DOHH2 (cell line): ENCODE measurements around the gene CTNND1.
A peak's percentile ranks its signal among the peaks of the same experiment; 100 is the strongest.
"Not testable (repeated sequence)": the region's sequence is repeated elsewhere in the genome, so short reads cannot be mapped to it uniquely, and the experiment has no call there.

Experiments
- H3F3A ChIP-seq: fragments of 200-600 bp; sonication (generic), shearing (Covaris generic); 2 replicates; pipeline ENCODE4 v1.6.0; 2016; ENCODE audit warnings: antibody characterized with exemption, mild to moderate bottlenecking; ENCODE audit not compliant: control insufficient read depth, insufficient read depth
- H3K27ac ChIP-seq: fragments of 200-600 bp; sonication (generic); 2 replicates; pipeline ENCODE4 v1.5.1; 2014; ENCODE audit warnings: low read depth, mild to moderate bottlenecking, low read length, moderate library complexity
- H3K27me3 ChIP-seq: fragments of 200-600 bp; sonication (generic); 2 replicates; pipeline ENCODE4 v1.6.1; 2014; ENCODE audit warnings: mild to moderate bottlenecking, low read length, mixed read lengths; ENCODE audit not compliant: control insufficient read depth
- H3K36me3 ChIP-seq: fragments of 200-600 bp; sonication (generic); 2 replicates; pipeline ENCODE4 v1.6.1; 2014; ENCODE audit warnings: mild to moderate bottlenecking, low read length, moderate library complexity, mixed read lengths; ENCODE audit not compliant: control insufficient read depth
- H3K4me1 ChIP-seq: fragments of 200-600 bp; sonication (generic); 2 replicates; pipeline ENCODE4 v1.6.1; 2014; ENCODE audit warnings: mild to moderate bottlenecking, low read length, mixed read lengths; ENCODE audit not compliant: control insufficient read depth
- H3K4me2 ChIP-seq: fragments of 200-600 bp; sonication (generic); 2 replicates; pipeline ENCODE4 v1.6.0; 2014; ENCODE audit warnings: mild to moderate bottlenecking, low read length, moderate library complexity
- H3K4me3 ChIP-seq: fragments of 200-600 bp; sonication (generic); 2 replicates; pipeline ENCODE4 v1.5.1; 2014; ENCODE audit warnings: mild to moderate bottlenecking, low read length, mixed read lengths
- H3K79me2 ChIP-seq: fragments of 200-600 bp; sonication (generic); 2 replicates; pipeline ENCODE4 v1.6.1; 2014; ENCODE audit warnings: mild to moderate bottlenecking, low read length, mixed read lengths; ENCODE audit not compliant: control insufficient read depth
- H3K9me2 ChIP-seq: fragments of 200-600 bp; sonication (generic); replicated peaks from 2 replicates; pipeline ENCODE4 v1.6.1; 2014; ENCODE audit warnings: mild to moderate bottlenecking, low read length, mixed read lengths; ENCODE audit not compliant: control insufficient read depth
- H3K9me3 ChIP-seq: fragments of 200-600 bp; sonication (generic); 2 replicates; pipeline ENCODE4 v1.6.1; 2014; ENCODE audit warnings: antibody characterized with exemption, low read length, mixed read lengths; ENCODE audit not compliant: control insufficient read depth, insufficient read depth
- H4K20me1 ChIP-seq: fragments of 200-600 bp; sonication (generic); 2 replicates; pipeline ENCODE4 v1.6.0; 2014; ENCODE audit warnings: low read depth, mild to moderate bottlenecking, antibody characterized with exemption, low read length, moderate library complexity; ENCODE audit not compliant: control insufficient read depth, insufficient read depth
- CTCF ChIP-seq: fragments of 200-600 bp; sonication (generic); IDR thresholded peaks from one replicate; pipeline ENCODE4 v1.5.1; 2014; ENCODE audit warnings: antibody characterized with exemption, mild to moderate bottlenecking, low read depth, low read length; ENCODE audit not compliant: poor library complexity, severe bottlenecking
- EZH2phosphoT487 ChIP-seq: fragments of 200-600 bp; sonication (generic); IDR thresholded peaks from 2 replicates; pipeline ENCODE4 v1.6.1; 2017; ENCODE audit warnings: borderline replicate concordance, mild to moderate bottlenecking, antibody characterized with exemption, low read length, moderate library complexity, mixed read lengths

The CTNND1 gene

GRCh38 chr11:57713835-57714234 is 47.8 kb upstream of the CTNND1 start:
- Histone ChIP-seq H3K27ac (no peak overlapping the region), H3K36me3 (peaks cover 31% of the 10 kb centered on the region), H3K79me2 (peaks cover 61% of the 10 kb centered on the region), H3K27me3 (no peaks in the 10 kb centered on the region), H3K4me3 (peak overlapping the region; percentile 100), H4K20me1 (peaks cover 6% of the 10 kb centered on the region; the same call in 1 of the 2 replicates), H3K4me1 (peaks cover 26% of the 10 kb centered on the region), H3F3A (no peaks in the 10 kb centered on the region; the same call in 1 of the 2 replicates), H3K4me2 (peak overlapping the region; percentile 79), H3K9me3 (no peaks in the 10 kb centered on the region), H3K9me2 (no peaks in the 10 kb centered on the region)
- TF ChIP-seq CTCF (no peak), EZH2phosphoT487 (no peak)

GRCh38 chr11:57716726-57717125 is 44.9 kb upstream of the CTNND1 start:
- H4K20me1 ChIP-seq, H3K4me2 ChIP-seq, H3K9me3 ChIP-seq, H3K9me2 ChIP-seq, H3K4me3 ChIP-seq, H3K27me3 ChIP-seq, H3K27ac ChIP-seq, H3F3A ChIP-seq: not testable (repeated sequence)
- H3K4me1 ChIP-seq, result peaks cover 15% of the 10 kb centered on the region
- H3K36me3 ChIP-seq, result peaks cover 48% of the 10 kb centered on the region
- H3K79me2 ChIP-seq, result peaks cover 77% of the 10 kb centered on the region

GRCh38 chr11:57727185-57727584 is 34.4 kb upstream of the CTNND1 start:
- peaks cover 15% of the 10 kb centered on the region for H3K4me1 ChIP-seq
- no peak overlapping the region for H3K4me2 ChIP-seq
- H3K79me2 ChIP-seq, result peaks cover 97% of the 10 kb centered on the region
- H3K9me2 ChIP-seq, result no peaks in the 10 kb centered on the region
- no peaks in the 10 kb centered on the region for H3K9me3 ChIP-seq
- TF ChIP-seq CTCF (no peak), EZH2phosphoT487 (no peak)
- peaks cover 37% of the 10 kb centered on the region for H3K36me3 ChIP-seq
- no peaks in the 10 kb centered on the region for H4K20me1 ChIP-seq
- no peaks in the 10 kb centered on the region for H3F3A ChIP-seq
- H3K27me3 ChIP-seq, result no peaks in the 10 kb centered on the region
- H3K4me3 ChIP-seq, result no peak overlapping the region
- H3K27ac ChIP-seq, result no peak overlapping the region

GRCh38 chr11:57728829-57729228 is 32.8 kb upstream of the CTNND1 start:
- H3K27ac ChIP-seq, result no peak overlapping the region
- no peaks in the 10 kb centered on the region for H4K20me1 ChIP-seq

More at GRCh38 chr11:57728829-57729228, 32.8 kb upstream of the CTNND1 start:
- no peaks in the 10 kb centered on the region for H3F3A ChIP-seq
- no peaks in the 10 kb centered on the region for H3K9me2 ChIP-seq
- peaks cover 35% of the 10 kb centered on the region for H3K36me3 ChIP-seq
- peaks cover 98% of the 10 kb centered on the region for H3K79me2 ChIP-seq
- TF ChIP-seq CTCF, result no peak
- TF ChIP-seq EZH2phosphoT487, result no peak
- H3K9me3 ChIP-seq, result no peaks in the 10 kb centered on the region
- H3K4me2 ChIP-seq, result 0 out of 2 replicates have a peak overlapping the region, but pooled peaks have one; percentile 1
- no peaks in the 10 kb centered on the region for H3K27me3 ChIP-seq
- no peak overlapping the region for H3K4me3 ChIP-seq
- H3K4me1 ChIP-seq, result peaks cover 15% of the 10 kb centered on the region
